ENCODE measurements around the gene SERPINB10.
"Not testable (repeated sequence)": the region's sequence is repeated elsewhere in the genome, so short reads cannot be mapped to it uniquely, and the experiment has no call there.

Gene SERPINB10

GRCh38 chr18:63892566-63892965 lies 15.2 kb upstream of the SERPINB10 start:
- DNase-seq, result no peak

GRCh38 chr18:63894106-63894772 lies 13.5 kb upstream of the SERPINB10 start:
- DNase-seq, result no peak

GRCh38 chr18:63895190-63895589 lies 12.6 kb upstream of the SERPINB10 start:
- no peak for DNase-seq

GRCh38 chr18:63897072-63897471 lies 10.7 kb upstream of the SERPINB10 start:
- DNase-seq, result no peak

- DNase-seq, result no peak
These were observed 8.6 kb upstream of the SERPINB10 start for GRCh38 chr18:63899206-63899605.

- no peak for DNase-seq
These were observed 3.7 kb upstream of the SERPINB10 start for GRCh38 chr18:63903851-63904570.

GRCh38 chr18:63904694-63905093 lies 3.1 kb upstream of the SERPINB10 start:
- DNase-seq, result no peak

GRCh38 chr18:63905361-63905760 lies 2.4 kb upstream of the SERPINB10 start:
- no peak for DNase-seq

- no peak for DNase-seq
These were observed 1.7 kb upstream of the SERPINB10 start for GRCh38 chr18:63906056-63906455.

- DNase-seq, result no peak
These were observed 1.1 kb downstream of the SERPINB10 start for GRCh38 chr18:63908858-63909257.

GRCh38 chr18:63909870-63910269 lies 2.1 kb downstream of the SERPINB10 start:
- DNase-seq, result no peak

GRCh38 chr18:63917817-63918216 lies 10.1 kb downstream of the SERPINB10 start:
- no peak for DNase-seq

GRCh38 chr18:63922049-63922448 lies 14.3 kb downstream of the SERPINB10 start:
- no peak for DNase-seq

- DNase-seq, result no peak
These were observed 16.8 kb downstream of the SERPINB10 start for GRCh38 chr18:63924551-63924950.

- DNase-seq, result no peak
These were observed 20.6 kb downstream of the SERPINB10 start for GRCh38 chr18:63928331-63928730.

- not testable (repeated sequence) for DNase-seq
These were observed 21.6 kb downstream of the SERPINB10 start for GRCh38 chr18:63929369-63929768.

- DNase-seq, result no peak
These were observed 23.1 kb downstream of the SERPINB10 start for GRCh38 chr18:63930773-63931354.

- DNase-seq, result peak; percentile 16
These were observed 28.6 kb downstream of the SERPINB10 start for GRCh38 chr18:63936156-63936931.

GRCh38 chr18:63936932-63937393 lies 29.2 kb downstream of the SERPINB10 start:
- no peak for DNase-seq

- no peak for DNase-seq
These were observed 32.2 kb downstream of the SERPINB10 start for GRCh38 chr18:63940008-63940407.

- not testable (repeated sequence) for DNase-seq
These were observed 32.8 kb downstream of the SERPINB10 start for GRCh38 chr18:63940543-63941050.

GRCh38 chr18:63947051-63947790 lies 39.5 kb downstream of the SERPINB10 start:
- DNase-seq, result no peak

Measured in central memory CD4-positive, alpha-beta T cell (primary cell).